Activated T-cell treated with anti-CD3 and anti-CD28 coated beads, Interleukin-2, amount 50 U/mL, for 1 hour (primary cell): ENCODE measurements around the gene COX6B2.

Source experiments
- DNase-seq: peaks from one replicate; pipeline ENCODE4 v3.0.0-alpha.2; 2020

Gene COX6B2

GRCh38 chr19:55383279-55384130 lies 29.0 kb upstream of the COX6B2 start:
- peak; percentile 68 for DNase-seq

GRCh38 chr19:55382522-55383054 lies 28.1 kb upstream of the COX6B2 start:
- DNase-seq, result no peak

- DNase-seq, result no peak
Measured at GRCh38 chr19:55382013-55382412, 27.5 kb upstream of the COX6B2 start.

- DNase-seq, result no peak
Measured at GRCh38 chr19:55379174-55379573, 24.7 kb upstream of the COX6B2 start.

GRCh38 chr19:55377356-55378131 lies 23.0 kb upstream of the COX6B2 start:
- DNase-seq, result no peak

- DNase-seq, result no peak
Measured at GRCh38 chr19:55376241-55376933, 21.9 kb upstream of the COX6B2 start, which contains the start of gene TMEM190. TMEM190 (plus strand) TSS chr19:55376826; CDS start chr19:55376854, 28 bp downstream.

GRCh38 chr19:55373993-55374757 lies 19.7 kb upstream of the COX6B2 start:
- DNase-seq, result no peak

GRCh38 chr19:55373306-55373992 lies 18.9 kb upstream of the COX6B2 start:
- DNase-seq, result no peak

- no peak for DNase-seq
Measured at GRCh38 chr19:55372316-55373081, 18.0 kb upstream of the COX6B2 start.

GRCh38 chr19:55370305-55370988 lies 15.9 kb upstream of the COX6B2 start, which contains the start of gene IL11:
IL11 (minus strand) TSS chr19:55370463; CDS start chr19:55370310, 153 bp downstream.
- no peak for DNase-seq

- peak; percentile 46 for DNase-seq
Measured at GRCh38 chr19:55369653-55370304, 15.3 kb upstream of the COX6B2 start.

GRCh38 chr19:55368701-55369563 lies 14.4 kb upstream of the COX6B2 start:
- DNase-seq, result no peak

- DNase-seq, result no peak
Measured at GRCh38 chr19:55368106-55368505, 13.6 kb upstream of the COX6B2 start.

GRCh38 chr19:55366790-55367189 lies 12.3 kb upstream of the COX6B2 start:
- DNase-seq, result no peak

- no peak for DNase-seq
Measured at GRCh38 chr19:55365964-55366363, 11.4 kb upstream of the COX6B2 start.

GRCh38 chr19:55365245-55365644 lies 10.7 kb upstream of the COX6B2 start:
- no peak for DNase-seq

- no peak for DNase-seq
Measured at GRCh38 chr19:55362990-55363716, 8.6 kb upstream of the COX6B2 start, which contains the start of gene GARIN5B. GARIN5B (minus strand) TSS chr19:55363260; CDS start chr19:55363066, 194 bp downstream.
